ENCODE measurements around the gene GNG7.
"Not testable (repeated sequence)": the region's sequence is repeated elsewhere in the genome, so short reads cannot be mapped to it uniquely, and the experiment has no call there.

The GNG7 gene

DNA sequence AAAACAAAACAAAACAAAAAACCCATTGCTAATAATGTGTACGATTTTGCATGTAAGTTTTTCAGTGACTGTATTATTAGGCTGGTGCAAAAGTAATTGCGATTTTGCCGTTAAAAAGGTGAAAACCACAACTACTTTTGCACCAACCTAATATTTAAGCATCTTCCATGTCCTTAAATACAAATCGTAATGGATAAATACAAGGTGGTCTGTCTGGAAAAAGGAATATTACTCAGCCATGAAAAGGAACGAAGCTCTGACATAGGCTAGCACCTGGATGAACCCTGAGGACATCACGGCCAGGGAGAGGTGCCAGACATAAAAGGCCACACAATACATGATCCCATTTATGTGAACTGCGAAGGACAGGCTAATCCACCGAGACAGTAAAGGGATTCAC is 193.4 kb downstream of the GNG7 start:
- Histone ChIP-seq H3K9ac (ENCODE audit: low read depth, low read length, poor library complexity) (no peak overlapping the region), H3K36me3 (replicated peaks in 1 of 2; ENCODE audit: control insufficient read depth in 2 of 2, insufficient read depth in 2 of 2, low read length in 2 of 2) (no peaks in the 10 kb centered on the region), H3K4me1 (ENCODE audit: control insufficient read depth in 2 of 2, insufficient read depth in 1 of 2, low read depth in 1 of 2, low read length in 2 of 2) (no peaks in the 10 kb centered on the region), H4K8ac (ENCODE audit: low read depth, low read length) (no peak overlapping the region), H3K4ac (ENCODE audit: low read length) (no peak overlapping the region), H3K27ac (replicated peaks; ENCODE audit: low read length) (no peak overlapping the region), H2BK120ac (ENCODE audit: low read depth, low read length) (no peak overlapping the region), H3K27me3 (ENCODE audit: control insufficient read depth in 3 of 3, insufficient read depth in 3 of 3, low read depth in 1 of 3, low read length in 3 of 3) (peaks cover 0 to under 1% (median 0%) of the 10 kb centered on the region in 3 experiments), H4K91ac (ENCODE audit: low read depth, low read length, poor library complexity) (no peak overlapping the region), H2BK5ac (ENCODE audit: low read length) (no peak overlapping the region), H2AK5ac (ENCODE audit: low read depth, low read length) (no peak overlapping the region), H2AFZ (ENCODE audit: low read length) (no peak overlapping the region), H3K4me2 (ENCODE audit: insufficient read depth, low read length, poor library complexity, severe bottlenecking) (no peak overlapping the region), H3K23ac (ENCODE audit: low read depth, low read length, poor library complexity) (no peak overlapping the region), H3K79me1 (ENCODE audit: low read depth, low read length) (no peaks in the 10 kb centered on the region), H2BK12ac (ENCODE audit: low read length) (no peak overlapping the region), H2BK15ac (ENCODE audit: low read length) (no peak overlapping the region), H3K18ac (ENCODE audit: low read length) (no peak overlapping the region), H3K9me3 (replicated peaks in 1 of 2; ENCODE audit: control insufficient read depth in 2 of 2, insufficient read depth in 1 of 2, low read depth in 1 of 2, low read length in 2 of 2) (no peaks in the 10 kb centered on the region), H3K14ac (ENCODE audit: low read length) (no peak overlapping the region), H3K4me3 (ENCODE audit: low read length in 2 of 2) (no peak overlapping the region)
- no CpG with 5 or more reads among the region's 8 CpGs for WGBS, 2 donors (ENCODE audit: extremely low coverage in 2 of 2, insufficient read length in 2 of 2, insufficient replicate concordance in 1 of 2)
- no peak for DNase-seq (ENCODE audit: low spot score)

- no CpG with 5 or more reads among the region's 12 CpGs for WGBS, 2 donors (ENCODE audit: extremely low coverage in 2 of 2, insufficient read length in 2 of 2, insufficient replicate concordance in 1 of 2)
Observed at GRCh38 chr19:2507109-2507508, 195.4 kb downstream of the GNG7 start.

DNA sequence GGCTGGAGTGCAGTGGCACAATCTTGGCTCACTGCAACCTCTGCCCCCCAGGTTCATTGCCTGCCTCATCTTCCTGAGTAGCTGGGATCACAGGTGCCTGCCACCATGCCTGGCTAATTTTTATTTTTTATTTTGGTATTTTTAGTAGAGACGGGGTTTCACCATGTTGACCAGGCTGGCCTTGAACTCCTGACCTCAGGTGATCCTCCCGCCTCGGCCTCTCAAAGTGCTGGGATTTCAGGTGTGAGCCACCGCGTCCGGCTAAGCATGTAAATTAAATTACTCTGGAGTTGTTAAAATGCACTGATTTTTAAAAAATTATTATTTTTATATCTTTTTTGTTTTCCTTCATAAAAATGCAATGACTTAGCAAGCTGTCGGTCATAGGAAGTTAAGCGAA is 195.8 kb downstream of the GNG7 start:
- H3K4me1 ChIP-seq (ENCODE audit: control insufficient read depth in 2 of 2, insufficient read depth in 1 of 2, low read depth in 1 of 2, low read length in 2 of 2); H4K8ac ChIP-seq (ENCODE audit: low read depth, low read length): not testable (repeated sequence)
- WGBS, 2 donors (ENCODE audit: extremely low coverage in 2 of 2, insufficient read length in 2 of 2, insufficient replicate concordance in 1 of 2) = no CpG with 5 or more reads among the region's 8 CpGs

More at GRCh38 chr19:2507109-2507508, 195.4 kb downstream of the GNG7 start:
- Histone ChIP-seq H2BK120ac (ENCODE audit: low read depth, low read length) (no peak overlapping the region), H2BK5ac (ENCODE audit: low read length) (no peak overlapping the region), H3K36me3 (replicated peaks in 1 of 2; ENCODE audit: control insufficient read depth in 2 of 2, insufficient read depth in 2 of 2, low read length in 2 of 2) (no peaks in the 10 kb centered on the region), H3K4me2 (ENCODE audit: insufficient read depth, low read length, poor library complexity, severe bottlenecking) (no peak overlapping the region), H3K27me3 (ENCODE audit: control insufficient read depth in 3 of 3, insufficient read depth in 3 of 3, low read depth in 1 of 3, low read length in 3 of 3) (peaks cover 0 to 6% (median 0%) of the 10 kb centered on the region in 3 experiments), H3K4me1 (ENCODE audit: control insufficient read depth in 2 of 2, insufficient read depth in 1 of 2, low read depth in 1 of 2, low read length in 2 of 2) (peaks cover 0 to 2% of the 10 kb centered on the region in 2 donors), H2AK5ac (ENCODE audit: low read depth, low read length) (no peak overlapping the region), H2BK15ac (ENCODE audit: low read length) (no peak overlapping the region), H3K9ac (ENCODE audit: low read depth, low read length, poor library complexity) (no peak overlapping the region), H3K4me3 (ENCODE audit: low read length in 2 of 2) (no peak overlapping the region), H3K79me1 (ENCODE audit: low read depth, low read length) (no peaks in the 10 kb centered on the region), H3K9me3 (replicated peaks in 1 of 2; ENCODE audit: control insufficient read depth in 2 of 2, insufficient read depth in 1 of 2, low read depth in 1 of 2, low read length in 2 of 2) (no peaks in the 10 kb centered on the region), H3K14ac (ENCODE audit: low read length) (no peak overlapping the region), H4K8ac (ENCODE audit: low read depth, low read length) (no peak overlapping the region), H3K23ac (ENCODE audit: low read depth, low read length, poor library complexity) (no peak overlapping the region), H2BK12ac (ENCODE audit: low read length) (no peak overlapping the region), H2AFZ (ENCODE audit: low read length) (peak overlapping the region; percentile 5), H4K91ac (ENCODE audit: low read depth, low read length, poor library complexity) (no peak overlapping the region), H3K4ac (ENCODE audit: low read length) (no peak overlapping the region), H3K27ac (replicated peaks; ENCODE audit: low read length) (no peak overlapping the region), H3K18ac (ENCODE audit: low read length) (no peak overlapping the region)
- DNase-seq (ENCODE audit: low spot score) = no peak

GRCh38 chr19:2503521-2504109 is 198.9 kb downstream of the GNG7 start:
- no peak overlapping the region for H3K18ac ChIP-seq (ENCODE audit: low read length)
- WGBS, 2 donors (ENCODE audit: extremely low coverage in 2 of 2, insufficient read length in 2 of 2, insufficient replicate concordance in 1 of 2) = no CpG with 5 or more reads among the region's 21 CpGs
- H3K4ac ChIP-seq (ENCODE audit: low read length) = no peak overlapping the region
- peak overlapping the region; percentile 31 for H2AFZ ChIP-seq (ENCODE audit: low read length)
- H2BK5ac ChIP-seq (ENCODE audit: low read length) = no peak overlapping the region
- no peak overlapping the region for H3K4me2 ChIP-seq (ENCODE audit: insufficient read depth, low read length, poor library complexity, severe bottlenecking)
- no peak overlapping the region for H3K9ac ChIP-seq (ENCODE audit: low read depth, low read length, poor library complexity)
- peak overlapping the region; percentile 34 for H3K23ac ChIP-seq (ENCODE audit: low read depth, low read length, poor library complexity)
- no peak overlapping the region for H4K91ac ChIP-seq (ENCODE audit: low read depth, low read length, poor library complexity)
- H4K8ac ChIP-seq (ENCODE audit: low read depth, low read length) = no peak overlapping the region
- peaks cover 0 to 20% (median 0%) of the 10 kb centered on the region in 3 experiments for H3K27me3 ChIP-seq (ENCODE audit: control insufficient read depth in 3 of 3, insufficient read depth in 3 of 3, low read depth in 1 of 3, low read length in 3 of 3)
- H3K36me3 ChIP-seq (replicated peaks in 1 of 2; ENCODE audit: control insufficient read depth in 2 of 2, insufficient read depth in 2 of 2, low read length in 2 of 2) = no peaks in the 10 kb centered on the region
- no peak overlapping the region for H2BK15ac ChIP-seq (ENCODE audit: low read length)
- no peak overlapping the region for H3K27ac ChIP-seq (replicated peaks; ENCODE audit: low read length)
- H3K79me1 ChIP-seq (ENCODE audit: low read depth, low read length) = no peaks in the 10 kb centered on the region
- peaks cover 0 to 7% of the 10 kb centered on the region in 2 donors for H3K4me1 ChIP-seq (ENCODE audit: control insufficient read depth in 2 of 2, insufficient read depth in 1 of 2, low read depth in 1 of 2, low read length in 2 of 2)
- no peak overlapping the region for H3K14ac ChIP-seq (ENCODE audit: low read length)
- no peak overlapping the region for H3K4me3 ChIP-seq (ENCODE audit: low read length in 2 of 2)
- H2AK5ac ChIP-seq (ENCODE audit: low read depth, low read length) = peak overlapping the region; percentile 11
- DNase-seq (ENCODE audit: low spot score) = no peak
- H2BK12ac ChIP-seq (ENCODE audit: low read length) = no peak overlapping the region
- no peaks in the 10 kb centered on the region for H3K9me3 ChIP-seq (replicated peaks in 1 of 2; ENCODE audit: control insufficient read depth in 2 of 2, insufficient read depth in 1 of 2, low read depth in 1 of 2, low read length in 2 of 2)
- no peak overlapping the region for H2BK120ac ChIP-seq (ENCODE audit: low read depth, low read length)

More for the DNA sequence above, 195.8 kb downstream of the GNG7 start:
- H2AK5ac ChIP-seq (ENCODE audit: low read depth, low read length); H2BK15ac ChIP-seq (ENCODE audit: low read length); H2BK5ac ChIP-seq (ENCODE audit: low read length); H3K18ac ChIP-seq (ENCODE audit: low read length); H2BK12ac ChIP-seq (ENCODE audit: low read length); H3K4me3 ChIP-seq (ENCODE audit: low read length in 2 of 2); H3K36me3 ChIP-seq (replicated peaks in 1 of 2; ENCODE audit: control insufficient read depth in 2 of 2, insufficient read depth in 2 of 2, low read length in 2 of 2); H3K4ac ChIP-seq (ENCODE audit: low read length); H2BK120ac ChIP-seq (ENCODE audit: low read depth, low read length); H2AFZ ChIP-seq (ENCODE audit: low read length); H3K9ac ChIP-seq (ENCODE audit: low read depth, low read length, poor library complexity); H3K27ac ChIP-seq (replicated peaks; ENCODE audit: low read length); H3K27me3 ChIP-seq (ENCODE audit: control insufficient read depth in 3 of 3, insufficient read depth in 3 of 3, low read depth in 1 of 3, low read length in 3 of 3); H3K14ac ChIP-seq (ENCODE audit: low read length); H3K23ac ChIP-seq (ENCODE audit: low read depth, low read length, poor library complexity); H3K79me1 ChIP-seq (ENCODE audit: low read depth, low read length); H3K9me3 ChIP-seq (replicated peaks in 1 of 2; ENCODE audit: control insufficient read depth in 2 of 2, insufficient read depth in 1 of 2, low read depth in 1 of 2, low read length in 2 of 2); H3K4me2 ChIP-seq (ENCODE audit: insufficient read depth, low read length, poor library complexity, severe bottlenecking); H4K91ac ChIP-seq (ENCODE audit: low read depth, low read length, poor library complexity); DNase-seq (ENCODE audit: low spot score): not testable (repeated sequence)

Measured in neuronal stem cell (in vitro differentiated cells).